Common myeloid progenitor, CD34-positive (primary cell): Measurements from ENCODE around the gene RFC2.
A peak's percentile ranks its signal among the peaks of the same experiment; 100 is the strongest.
"Not testable (repeated sequence)": the region's sequence is repeated elsewhere in the genome, so short reads cannot be mapped to it uniquely, and the experiment has no call there.

Experiments
- CTCF ChIA-PET: fragments of 350-600 bp; sonication (Branson Sonifier 250); formaldehyde crosslinking; loops from one replicate; lab custom pipeline; 2021; ENCODE audit warnings: antibody characterized with exemption; lab: Charles Lee
- POLR2A ChIA-PET: fragments of 350-600 bp; sonication (Branson Sonifier 250); formaldehyde crosslinking; loops from one replicate; lab custom pipeline; 2021; ENCODE audit warnings: antibody characterized with exemption; lab: Charles Lee
- DNase-seq, 3 donors: peaks; one replicate each; pipeline versions ENCODE4 v3.0.0 to v3.0.0-alpha.2; 2013
- H3K27ac ChIP-seq, 2 experiments: 1 replicate in 1 of 2; 2 replicates in 1 of 2; pipeline ENCODE4 v1.7.0; 2013; ENCODE audit warnings: inconsistent platforms in 2 of 2, low read length in 2 of 2, mild to moderate bottlenecking in 2 of 2, low read depth in 1 of 2, moderate library complexity in 1 of 2; ENCODE audit not compliant: severe bottlenecking in 2 of 2, insufficient read depth in 1 of 2, poor library complexity in 1 of 2
- H3K27me3 ChIP-seq, 5 experiments: replicated peaks in 2 of 5; 1 replicate in 3 of 5; 2 replicates in 2 of 5; pipeline versions ENCODE4 v1.6.1 to v1.7.0; 2013; ENCODE audit warnings: low read length in 4 of 5, mild to moderate bottlenecking in 2 of 5, moderate library complexity in 2 of 5, inconsistent platforms in 1 of 5; ENCODE audit not compliant: insufficient read depth in 5 of 5, control insufficient read depth in 4 of 5
- H3K36me3 ChIP-seq, 4 experiments: 1 replicate in 2 of 4; 2 replicates in 2 of 4; pipeline versions ENCODE4 v1.6.1 to v1.7.0; 2013; ENCODE audit warnings: low read length in 3 of 4, control low read depth in 1 of 4, mild to moderate bottlenecking in 1 of 4; ENCODE audit not compliant: control insufficient read depth in 4 of 4, insufficient read depth in 4 of 4
- H3K4me1 ChIP-seq, 4 experiments: 1 replicate in 3 of 4; 2 replicates in 1 of 4; pipeline versions ENCODE4 v1.6.1 to v1.7.1; 2013; ENCODE audit warnings: low read length in 3 of 4, mild to moderate bottlenecking in 3 of 4, control low read depth in 1 of 4, inconsistent platforms in 1 of 4, moderate library complexity in 1 of 4; ENCODE audit not compliant: control insufficient read depth in 4 of 4, insufficient read depth in 4 of 4; ENCODE audit errors: control extremely low read depth in 1 of 4
- H3K4me3 ChIP-seq, 7 experiments: 1 replicate in 4 of 7; 2 replicates in 3 of 7; pipeline versions ENCODE4 v1.5.1 to v1.7.0; 2013; ENCODE audit warnings: mild to moderate bottlenecking in 7 of 7, low read length in 6 of 7, moderate library complexity in 6 of 7, inconsistent platforms in 2 of 7, low read depth in 2 of 7, control low read depth in 1 of 7; ENCODE audit not compliant: insufficient read depth in 4 of 7, control insufficient read depth in 1 of 7; ENCODE audit errors: extremely low read depth in 1 of 7
- H3K9me3 ChIP-seq, 5 experiments: 1 replicate in 4 of 5; 2 replicates in 1 of 5; pipeline versions ENCODE4 v1.6.1 to v1.7.1; 2013; ENCODE audit warnings: low read length in 4 of 5, mild to moderate bottlenecking in 2 of 5, inconsistent platforms in 1 of 5, low read depth in 1 of 5, moderate library complexity in 1 of 5; ENCODE audit not compliant: control insufficient read depth in 4 of 5, insufficient read depth in 2 of 5; ENCODE audit errors: control extremely low read depth in 1 of 5
- WGBS: methylation state at CpG from one replicate; pipeline ENCODE4 v1.1.5; 2013; ENCODE audit not compliant: insufficient coverage; 5-methylcytosine and 5-hydroxymethylcytosine counted together

Gene RFC2

DNA sequence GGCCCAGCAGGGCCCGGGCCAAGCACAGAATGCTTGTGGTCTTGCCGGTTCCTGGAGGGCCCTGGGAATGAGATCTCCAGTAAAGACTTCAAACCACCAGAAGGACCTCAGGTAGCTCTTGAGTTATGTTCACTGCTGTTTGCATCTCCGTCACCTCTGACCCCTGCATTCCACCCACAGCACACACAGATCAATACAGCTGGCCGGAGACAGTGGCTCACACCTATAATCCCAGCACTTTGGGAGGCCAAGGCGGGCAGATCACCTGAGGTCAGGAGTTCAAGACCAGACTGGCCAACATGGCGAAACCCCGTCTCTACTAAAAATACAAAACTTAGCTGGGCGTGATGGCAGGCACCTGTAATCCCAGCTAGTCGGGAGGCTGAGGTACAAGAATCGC is 5.1 kb downstream of the RFC2 start:
- 90% methylated on average over 3 of the region's 10 CpGs for WGBS
- DNase-seq, H3K9me3 ChIP-seq, H3K27me3 ChIP-seq, H3K4me3 ChIP-seq, POLR2A ChIA-PET: not testable (repeated sequence)
- peak overlapping the region in 1 of 2 experiments; percentile 12 for H3K27ac ChIP-seq
- peaks cover 5 to 15% (median 13%) of the 10 kb centered on the region in 4 experiments for H3K4me1 ChIP-seq
- H3K36me3 ChIP-seq = peaks cover 15 to 61% (median 41%) of the 10 kb centered on the region in 4 experiments
- CTCF ChIA-PET = interaction anchor here (1.0 to 1.6 kb wide), 2 partner anchors 15 to 43 kb away, joined by 3 to 5 read pairs; no protein-coding TSS in a partner anchor

DNA sequence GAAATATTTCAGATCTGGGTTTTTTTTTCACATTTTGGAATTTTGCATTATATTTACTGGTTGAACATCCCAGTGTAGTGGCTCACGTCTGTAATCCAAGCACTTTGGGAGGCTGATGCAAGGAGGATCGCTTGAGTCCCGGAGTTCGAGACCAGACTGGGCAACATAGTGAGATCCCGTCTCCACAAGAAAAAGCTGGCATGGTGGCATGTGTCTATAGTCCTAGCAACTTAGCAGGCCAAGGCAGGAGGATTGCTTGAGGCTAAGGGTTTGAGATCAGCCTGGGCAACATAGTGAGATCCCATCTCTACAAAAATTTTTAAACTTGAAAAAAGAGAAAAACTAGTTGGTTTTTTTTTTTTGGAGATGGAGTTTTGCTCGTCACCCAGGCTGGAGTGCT is 6.0 kb downstream of the RFC2 start:
- Histone ChIP-seq H3K36me3 (peaks cover 15 to 67% (median 43%) of the 10 kb centered on the region in 4 experiments), H3K4me1 (peaks cover 5 to 6% (median 6%) of the 10 kb centered on the region in 4 experiments), H3K27me3 (no peaks in the 10 kb centered on the region), H3K4me3 (no peak overlapping the region), H3K9me3 (no peaks in the 10 kb centered on the region), H3K27ac (no peak overlapping the region)
- WGBS = 100% methylated on average over 6 of the region's 6 CpGs
- ChIA-PET CTCF (interaction anchor here (1.6 kb wide), 1 partner anchor 16 kb away, joined by 5 read pairs; no protein-coding TSS in a partner anchor), POLR2A (no interaction called here)
- no peak for DNase-seq

DNA sequence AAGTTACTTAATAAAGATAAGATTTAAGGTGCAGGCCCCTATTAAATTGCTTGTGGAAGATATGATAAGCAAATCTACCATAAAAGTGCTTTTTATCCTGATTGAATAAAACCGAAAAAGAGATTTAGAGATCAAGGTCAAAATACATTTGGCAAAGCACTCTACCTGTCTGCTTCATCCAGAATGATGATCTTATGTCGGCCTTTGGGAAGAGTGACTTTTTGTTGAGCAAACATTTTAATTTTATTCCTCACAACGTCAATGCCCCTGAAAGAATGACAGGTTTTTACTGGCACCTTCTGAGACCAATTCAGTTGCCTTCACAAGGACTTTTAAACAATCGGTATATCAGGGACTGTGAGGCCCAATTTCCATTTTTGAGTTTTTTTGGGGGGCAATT is 7.7 kb downstream of the RFC2 start:
- no peak overlapping the region for H3K4me3 ChIP-seq
- H3K36me3 ChIP-seq = peaks cover 18 to 83% (median 53%) of the 10 kb centered on the region in 4 experiments
- H3K27ac ChIP-seq = no peak overlapping the region
- WGBS = 100% methylated on average over 1 of the region's 4 CpGs
- no peaks in the 10 kb centered on the region for H3K4me1 ChIP-seq
- H3K9me3 ChIP-seq = no peaks in the 10 kb centered on the region
- H3K27me3 ChIP-seq = no peaks in the 10 kb centered on the region
- ChIA-PET POLR2A (no interaction called here), CTCF (interaction anchor here (0.9 kb wide), 1 partner anchor 13 kb away, joined by 3 read pairs; no protein-coding TSS in a partner anchor)
- no peak for DNase-seq

DNA sequence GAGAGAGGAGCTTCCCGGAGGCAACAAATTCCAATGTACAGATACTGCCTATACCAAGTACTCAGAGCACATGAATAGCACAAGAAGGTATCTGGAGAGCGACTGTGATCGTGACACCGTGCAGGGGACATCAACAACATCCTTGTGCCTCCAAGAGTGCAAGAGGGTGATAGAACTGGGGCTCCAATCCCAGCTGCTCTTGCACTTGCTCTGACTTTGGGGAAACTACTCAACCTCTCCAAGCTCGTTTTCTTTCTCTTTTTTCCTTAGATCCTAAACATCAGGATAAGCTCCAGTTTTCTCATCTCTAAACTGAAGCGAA is 12.1 kb downstream of the RFC2 start:
- 98% methylated on average over 4 of the region's 6 CpGs for WGBS
- H3K27me3 ChIP-seq = no peaks in the 10 kb centered on the region
- no peak overlapping the region for H3K4me3 ChIP-seq
- peaks cover 29 to 85% (median 55%) of the 10 kb centered on the region in 4 experiments for H3K36me3 ChIP-seq
- no peaks in the 10 kb centered on the region for H3K9me3 ChIP-seq
- POLR2A ChIA-PET = no interaction called here
- H3K4me1 ChIP-seq = no peaks in the 10 kb centered on the region
- H3K27ac ChIP-seq = no peak overlapping the region
- CTCF ChIA-PET = interaction anchor here (0.8 to 0.9 kb wide), 2 partner anchors 159 to 173 kb away, joined by 3 read pairs; no protein-coding TSS in a partner anchor
- no peak for DNase-seq

DNA sequence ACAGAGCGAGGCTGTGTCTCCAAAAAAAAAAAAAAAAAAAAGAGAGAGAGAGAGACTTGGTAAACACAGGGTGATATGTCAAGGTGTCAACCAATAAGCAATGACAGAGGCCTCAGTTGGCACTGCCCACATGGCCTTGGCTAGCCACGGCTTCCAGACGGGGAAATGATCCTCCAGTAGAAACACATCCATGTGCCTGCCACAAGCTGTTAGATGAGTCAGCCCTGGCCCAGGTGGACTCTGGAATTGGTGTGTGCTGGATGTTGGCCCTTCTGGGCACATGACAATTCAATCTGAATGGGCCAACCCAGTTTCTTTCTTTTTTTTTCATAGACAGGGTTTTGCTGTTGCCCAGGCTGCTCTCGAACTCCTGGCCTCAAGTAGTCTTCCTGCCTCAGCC is 13.7 kb downstream of the RFC2 start:
- Histone ChIP-seq H3K9me3 (no peaks in the 10 kb centered on the region), H3K36me3 (peaks cover 29 to 92% (median 61%) of the 10 kb centered on the region in 4 experiments), H3K27ac (no peak overlapping the region), H3K4me1 (peaks cover 0 to 3% (median 0%) of the 10 kb centered on the region in 4 experiments), H3K27me3 (no peaks in the 10 kb centered on the region), H3K4me3 (no peak overlapping the region)
- 90% methylated on average over 1 of the region's 4 CpGs for WGBS
- ChIA-PET POLR2A (no interaction called here), CTCF (interaction anchor here (1.1 kb wide), 2 partner anchors 10 to 34 kb away, joined by 3 to 5 read pairs; no protein-coding TSS in a partner anchor)
- DNase-seq = no peak

DNA sequence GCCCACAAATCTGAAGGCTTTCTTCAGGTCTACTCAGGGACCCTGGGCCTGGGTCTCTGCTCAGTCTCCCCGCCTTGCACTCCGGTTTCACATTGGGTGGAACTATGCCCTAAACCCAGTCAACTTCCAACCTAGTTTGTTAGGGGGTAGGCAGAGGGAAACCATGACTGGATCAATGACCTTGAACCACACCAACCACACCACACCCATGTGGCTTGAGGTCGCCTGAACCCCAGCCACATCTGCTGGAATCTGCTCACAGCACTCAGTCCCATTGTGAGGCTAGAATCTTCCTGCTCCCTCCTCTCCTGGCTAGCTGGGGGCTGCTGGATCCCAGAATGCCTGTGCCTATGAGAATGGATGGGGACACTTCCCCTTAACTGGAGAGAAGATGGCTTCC is 17.9 kb downstream of the RFC2 start:
- Histone ChIP-seq H3K9me3 (no peaks in the 10 kb centered on the region), H3K27me3 (no peaks in the 10 kb centered on the region), H3K4me1 (peaks cover 0 to 10% (median 3%) of the 10 kb centered on the region in 4 experiments), H3K27ac (no peak overlapping the region), H3K4me3 (no peak overlapping the region), H3K36me3 (peaks cover 27 to 85% (median 59%) of the 10 kb centered on the region in 4 experiments)
- POLR2A ChIA-PET = no interaction called here
- WGBS = 89% methylated on average over 3 of the region's 3 CpGs
- no peak for DNase-seq
- CTCF ChIA-PET = interaction anchor here (1.2 to 2.0 kb wide), 2 partner anchors 31 to 62 kb away, joined by 3 to 11 read pairs; no protein-coding TSS in a partner anchor

DNA sequence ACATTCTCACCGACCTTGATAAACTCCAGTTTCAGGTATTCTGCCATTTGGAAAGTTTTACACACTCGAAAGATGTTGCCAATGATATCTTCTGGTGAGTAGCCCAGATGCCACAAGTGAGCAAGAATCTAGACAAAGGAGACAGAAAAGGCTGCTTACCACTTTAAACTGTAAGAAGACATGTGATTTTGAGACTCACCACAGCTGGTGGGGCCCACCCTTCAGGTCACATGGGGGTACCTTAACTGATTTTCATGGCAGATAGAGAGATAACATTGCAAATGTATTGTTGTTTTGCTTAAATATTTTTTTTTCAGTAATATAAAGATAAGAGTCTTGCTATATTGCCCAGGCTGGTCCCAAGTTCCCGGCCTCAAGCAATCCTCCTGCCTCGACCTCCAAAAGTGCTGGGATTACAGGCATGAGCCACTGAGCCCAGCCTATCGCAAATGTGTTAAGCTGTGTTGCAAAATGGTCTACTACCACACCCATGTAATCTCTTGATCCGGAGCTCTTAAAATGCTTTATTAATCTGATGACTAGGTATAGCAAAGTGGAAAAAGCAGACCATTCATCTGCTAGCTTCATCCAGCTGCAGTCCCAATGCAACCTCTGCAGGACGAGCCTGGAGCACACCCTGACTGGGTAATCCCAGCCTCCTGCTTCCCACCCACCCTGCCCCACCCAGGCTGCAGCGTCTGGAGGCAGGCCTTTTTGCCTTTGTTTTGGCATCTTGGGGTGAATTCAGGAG is 18.5 kb downstream of the RFC2 start:
- H3K4me3 ChIP-seq = no peak overlapping the region
- no peak overlapping the region for H3K27ac ChIP-seq
- WGBS = 90% methylated on average over 5 of the region's 8 CpGs
- H3K27me3 ChIP-seq = no peaks in the 10 kb centered on the region
- H3K4me1 ChIP-seq = peaks cover 0 to 10% (median 3%) of the 10 kb centered on the region in 4 experiments
- H3K9me3 ChIP-seq = no peaks in the 10 kb centered on the region
- DNase-seq = no peak
- ChIA-PET CTCF (interaction anchor here (1.2 to 2.0 kb wide), 2 partner anchors 30 to 62 kb away, joined by 3 to 11 read pairs; no protein-coding TSS in a partner anchor), POLR2A (interaction anchor here (0.5 to 0.6 kb wide), 2 partner anchors 8 to 18 kb away, joined by 4 read pairs; no protein-coding TSS in a partner anchor)
- H3K36me3 ChIP-seq = peaks cover 27 to 84% (median 59%) of the 10 kb centered on the region in 4 experiments
